Fibroblast of skin of abdomen (primary cell): ENCODE measurements around the gene TMEFF1.

Experiments
- DNase-seq: peaks from one replicate; pipeline ENCODE4 v3.0.0-alpha.2; 2013

Gene TMEFF1

DNA sequence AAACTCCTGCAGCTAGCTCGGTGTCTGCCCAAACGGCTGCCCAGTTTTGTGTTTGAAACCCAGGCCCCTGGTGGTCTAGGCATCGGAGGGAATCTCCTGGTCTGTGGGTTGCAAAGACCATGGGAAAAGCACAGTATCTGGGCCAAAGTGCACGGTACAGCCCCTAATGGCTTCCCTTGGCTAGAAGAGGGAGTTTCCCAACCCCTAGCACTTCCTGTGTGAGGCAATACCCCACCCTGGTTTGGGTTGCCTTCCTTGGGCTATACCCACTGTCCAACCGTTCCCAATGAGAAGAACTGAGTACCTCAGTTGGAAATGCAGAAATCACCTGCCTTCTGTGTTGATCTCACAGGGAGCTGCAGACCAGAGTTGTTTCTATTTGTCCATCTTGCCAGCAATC is 146.7 kb downstream of the TMEFF1 start:
- DNase-seq = no peak

DNA sequence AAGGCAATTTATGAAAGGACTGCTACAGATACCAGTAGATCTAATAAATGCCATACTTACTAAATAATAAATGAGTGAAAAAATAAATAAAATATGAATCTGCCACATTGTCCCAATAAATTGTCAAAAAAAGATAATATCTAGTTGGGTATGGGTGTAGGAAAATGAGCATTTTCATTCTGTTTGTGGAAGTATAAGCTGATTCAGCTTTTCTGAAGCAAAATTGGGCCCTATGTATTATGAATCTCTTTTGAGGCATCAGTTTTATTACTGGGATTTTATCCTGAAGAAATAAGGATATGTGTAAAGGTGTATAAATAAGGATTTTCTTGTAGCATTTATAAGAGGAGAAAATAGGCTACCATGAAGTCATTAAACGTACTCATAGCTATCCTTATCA is 151.0 kb downstream of the TMEFF1 start:
- DNase-seq = no peak

DNA sequence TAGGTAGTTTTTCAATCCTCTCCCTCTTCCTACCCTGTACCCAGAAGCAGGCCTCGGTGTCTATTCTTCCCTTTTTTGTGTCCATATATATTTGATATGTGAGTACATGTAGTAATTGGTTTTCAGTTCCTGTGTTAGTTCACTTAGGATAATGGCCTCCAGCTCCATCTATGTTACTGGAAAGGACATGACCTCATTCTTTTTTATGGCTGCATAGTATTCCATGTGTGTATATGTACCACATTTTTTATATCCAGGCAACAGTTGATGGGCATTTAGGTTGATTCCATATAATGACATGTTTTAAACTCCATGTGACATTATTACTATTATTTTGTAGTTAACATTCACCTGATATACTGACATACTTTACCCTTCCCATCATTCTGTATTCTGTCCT is 154.0 kb downstream of the TMEFF1 start:
- no peak for DNase-seq
